Choroid plexus epithelial cell (primary cell): ENCODE measurements around the gene MEIS2.

Source experiments
- DNase-seq: peaks from one replicate; pipeline ENCODE4 v3.0.0-alpha.2; 2010; ENCODE audit warnings: low read depth
- H3K4me3 ChIP-seq: 2 replicates; pipeline ENCODE4 v1.5.1; 2011; ENCODE audit warnings: low read depth, mild to moderate bottlenecking, control low read depth, low read length, moderate library complexity
- CTCF ChIP-seq: conservative IDR thresholded peaks from 2 replicates; pipeline ENCODE4 v1.5.1; 2011; ENCODE audit warnings: low read depth, mild to moderate bottlenecking, control low read depth, inconsistent platforms, low read length, moderate library complexity

The MEIS2 gene

GRCh38 chr15:37094915-37095711, 5.2 kb downstream of the MEIS2 start:
- TF ChIP-seq CTCF = no peak
- DNase-seq = peak; percentile 39
- H3K4me3 ChIP-seq = peak overlapping the region; percentile 93

GRCh38 chr15:37094333-37094914, 5.9 kb downstream of the MEIS2 start:
- H3K4me3 ChIP-seq = no peak overlapping the region
- no peak for TF ChIP-seq CTCF
- peak; percentile 41 for DNase-seq

- TF ChIP-seq CTCF = no peak
- peak; percentile 74 for DNase-seq
- H3K4me3 ChIP-seq = no peak overlapping the region
These were observed 6.6 kb downstream of the MEIS2 start for GRCh38 chr15:37093480-37094332.

GRCh38 chr15:37090543-37091175, 9.7 kb downstream of the MEIS2 start:
- no peak for TF ChIP-seq CTCF
- no peak for DNase-seq
- no peak overlapping the region for H3K4me3 ChIP-seq

- no peak for DNase-seq
- no peak for TF ChIP-seq CTCF
- H3K4me3 ChIP-seq = no peak overlapping the region
These were observed 11.9 kb downstream of the MEIS2 start for GRCh38 chr15:37088436-37088835.

GRCh38 chr15:37087131-37087588, 13.2 kb downstream of the MEIS2 start:
- H3K4me3 ChIP-seq = no peak overlapping the region
- no peak for DNase-seq
- TF ChIP-seq CTCF = no peak
